ENCODE measurements around the gene SPRED2.

Gene SPRED2

DNA sequence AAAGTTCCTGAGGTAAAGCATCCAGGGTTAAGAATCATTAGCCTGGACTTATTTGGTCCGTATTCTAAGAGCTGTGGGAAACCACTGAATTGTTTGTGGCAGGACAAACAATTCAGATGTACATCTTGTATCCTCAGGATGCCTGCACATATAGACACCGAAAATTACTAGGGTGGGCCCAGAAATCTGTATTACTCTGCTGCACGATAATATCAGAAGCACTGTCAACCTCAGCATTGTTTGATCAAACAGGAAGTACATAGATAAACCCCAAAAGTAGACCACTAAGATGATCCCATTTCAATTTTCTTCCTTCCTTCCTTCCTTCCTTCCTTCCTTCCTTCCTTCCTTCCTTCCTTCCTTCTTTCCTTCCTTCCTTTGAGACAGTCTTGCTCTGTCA lies 34.2 kb upstream of the SPRED2 start:
- H3K4me2 ChIP-seq (ENCODE audit: low read length) = no peak overlapping the region
- no peaks in the 10 kb centered on the region for H3K4me1 ChIP-seq (ENCODE audit: control insufficient read depth, low read length)
- H3K27me3 ChIP-seq (ENCODE audit: control insufficient read depth, low read length) = peaks cover 10% of the 10 kb centered on the region; the same call in 1 of the 2 replicates
- H3K36me3 ChIP-seq (ENCODE audit: control insufficient read depth, low read length) = no peaks in the 10 kb centered on the region
- H3K9me3 ChIP-seq (ENCODE audit: control insufficient read depth, insufficient read depth, low read length) = no peaks in the 10 kb centered on the region; the same call in 1 of the 2 replicates
- no peak overlapping the region for H3K27ac ChIP-seq (ENCODE audit: low read depth, low read length)
- no peaks in the 10 kb centered on the region for H3K79me2 ChIP-seq (ENCODE audit: control insufficient read depth, low read length)
- TF ChIP-seq, protein P1, sequence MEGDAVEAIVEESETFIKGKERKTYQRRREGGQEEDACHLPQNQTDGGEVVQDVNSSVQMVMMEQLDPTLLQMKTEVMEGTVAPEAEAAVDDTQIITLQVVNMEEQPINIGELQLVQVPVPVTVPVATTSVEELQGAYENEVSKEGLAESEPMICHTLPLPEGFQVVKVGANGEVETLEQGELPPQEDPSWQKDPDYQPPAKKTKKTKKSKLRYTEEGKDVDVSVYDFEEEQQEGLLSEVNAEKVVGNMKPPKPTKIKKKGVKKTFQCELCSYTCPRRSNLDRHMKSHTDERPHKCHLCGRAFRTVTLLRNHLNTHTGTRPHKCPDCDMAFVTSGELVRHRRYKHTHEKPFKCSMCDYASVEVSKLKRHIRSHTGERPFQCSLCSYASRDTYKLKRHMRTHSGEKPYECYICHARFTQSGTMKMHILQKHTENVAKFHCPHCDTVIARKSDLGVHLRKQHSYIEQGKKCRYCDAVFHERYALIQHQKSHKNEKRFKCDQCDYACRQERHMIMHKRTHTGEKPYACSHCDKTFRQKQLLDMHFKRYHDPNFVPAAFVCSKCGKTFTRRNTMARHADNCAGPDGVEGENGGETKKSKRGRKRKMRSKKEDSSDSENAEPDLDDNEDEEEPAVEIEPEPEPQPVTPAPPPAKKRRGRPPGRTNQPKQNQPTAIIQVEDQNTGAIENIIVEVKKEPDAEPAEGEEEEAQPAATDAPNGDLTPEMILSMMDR (IDR thresholded peaks at IDR 0.05; ENCODE audit: low read depth, low read length, poor library complexity, severe bottlenecking) = no peak
- TF ChIP-seq EZH2phosphoT487 (IDR thresholded peaks at IDR 0.05; ENCODE audit: borderline replicate concordance, low read length) = no peak
- H4K20me1 ChIP-seq (ENCODE audit: control insufficient read depth, insufficient read depth, low read depth, low read length) = no peaks in the 10 kb centered on the region
- H3F3A ChIP-seq (ENCODE audit: control insufficient read depth, insufficient read depth) = no peaks in the 10 kb centered on the region
- no peaks in the 10 kb centered on the region for H3K9me2 ChIP-seq (replicated peaks; ENCODE audit: control insufficient read depth, low read length)
- H3K4me3 ChIP-seq (ENCODE audit: low read length) = no peak overlapping the region

DNA sequence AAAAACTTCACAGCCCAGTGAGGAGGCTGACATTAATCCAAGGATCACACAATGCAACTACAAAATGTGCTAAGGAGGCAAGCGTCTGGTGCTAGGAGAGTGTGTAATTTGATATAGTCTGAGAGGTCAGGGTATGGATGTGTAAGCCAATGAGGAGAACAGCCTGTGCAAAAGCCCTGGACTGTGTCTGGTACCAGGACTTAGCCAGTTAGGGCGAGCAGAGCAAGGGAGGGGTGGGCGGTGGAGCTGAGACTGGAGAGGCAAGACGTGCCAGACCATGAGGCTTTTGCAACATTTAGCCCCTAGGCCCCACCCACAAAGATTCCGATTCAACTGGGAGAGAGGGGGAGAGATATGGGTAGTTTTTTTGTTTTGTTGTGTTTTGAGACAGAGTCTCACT lies 33.5 kb upstream of the SPRED2 start:
- Histone ChIP-seq H3F3A (ENCODE audit: control insufficient read depth, insufficient read depth) (no peaks in the 10 kb centered on the region), H4K20me1 (ENCODE audit: control insufficient read depth, insufficient read depth, low read depth, low read length) (no peaks in the 10 kb centered on the region), H3K4me2 (ENCODE audit: low read length) (no peak overlapping the region), H3K9me3 (ENCODE audit: control insufficient read depth, insufficient read depth, low read length) (no peaks in the 10 kb centered on the region; the same call in 1 of the 2 replicates), H3K4me3 (ENCODE audit: low read length) (no peak overlapping the region), H3K9me2 (replicated peaks; ENCODE audit: control insufficient read depth, low read length) (no peaks in the 10 kb centered on the region), H3K4me1 (ENCODE audit: control insufficient read depth, low read length) (no peaks in the 10 kb centered on the region), H3K27me3 (ENCODE audit: control insufficient read depth, low read length) (peaks cover 10% of the 10 kb centered on the region; the same call in 1 of the 2 replicates), H3K36me3 (ENCODE audit: control insufficient read depth, low read length) (no peaks in the 10 kb centered on the region), H3K27ac (ENCODE audit: low read depth, low read length) (no peak overlapping the region), H3K79me2 (ENCODE audit: control insufficient read depth, low read length) (no peaks in the 10 kb centered on the region)
- TF ChIP-seq EZH2phosphoT487 (IDR thresholded peaks at IDR 0.05; ENCODE audit: borderline replicate concordance, low read length) = no peak
- TF ChIP-seq, protein P1 (IDR thresholded peaks at IDR 0.05; ENCODE audit: low read depth, low read length, poor library complexity, severe bottlenecking) = no peak

DNA sequence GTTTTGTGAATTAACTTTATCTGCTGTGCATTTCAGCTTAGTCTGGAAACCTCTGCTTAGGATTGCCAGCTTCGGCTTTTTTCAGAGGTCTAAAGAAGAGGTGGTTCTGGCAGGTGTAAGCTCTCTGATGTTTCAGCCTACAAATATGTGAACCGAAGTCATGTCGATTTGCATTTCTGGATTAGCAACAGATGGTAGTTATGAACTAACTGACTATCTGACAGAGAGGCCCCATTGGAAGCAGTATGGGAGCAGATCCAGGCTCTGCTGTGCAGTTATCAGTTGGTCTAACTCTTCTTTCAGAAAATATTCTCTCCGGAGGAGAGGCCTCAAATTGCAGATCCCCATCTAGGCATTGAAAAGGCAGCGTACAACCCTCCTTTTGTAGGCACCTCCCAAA lies 32.7 kb upstream of the SPRED2 start:
- Histone ChIP-seq H3K36me3 (ENCODE audit: control insufficient read depth, low read length) (no peaks in the 10 kb centered on the region), H3K9me3 (ENCODE audit: control insufficient read depth, insufficient read depth, low read length) (no peaks in the 10 kb centered on the region; the same call in 1 of the 2 replicates), H3F3A (ENCODE audit: control insufficient read depth, insufficient read depth) (no peaks in the 10 kb centered on the region), H3K27ac (ENCODE audit: low read depth, low read length) (no peak overlapping the region), H3K4me2 (ENCODE audit: low read length) (no peak overlapping the region), H4K20me1 (ENCODE audit: control insufficient read depth, insufficient read depth, low read depth, low read length) (no peaks in the 10 kb centered on the region), H3K4me1 (ENCODE audit: control insufficient read depth, low read length) (no peaks in the 10 kb centered on the region), H3K9me2 (replicated peaks; ENCODE audit: control insufficient read depth, low read length) (no peaks in the 10 kb centered on the region), H3K79me2 (ENCODE audit: control insufficient read depth, low read length) (no peaks in the 10 kb centered on the region), H3K27me3 (ENCODE audit: control insufficient read depth, low read length) (peaks cover 13% of the 10 kb centered on the region; the same call in 1 of the 2 replicates), H3K4me3 (ENCODE audit: low read length) (no peak overlapping the region)
- TF ChIP-seq, protein P1 (IDR thresholded peaks at IDR 0.05; ENCODE audit: low read depth, low read length, poor library complexity, severe bottlenecking) = no peak
- no peak for TF ChIP-seq EZH2phosphoT487 (IDR thresholded peaks at IDR 0.05; ENCODE audit: borderline replicate concordance, low read length)
